Prostate gland (tissue), 2 donors: Measurements from ENCODE around the gene ABL2.

Source experiments
- CTCF ChIP-seq, 4 experiments: fragments of 200-600 bp in 2 of 4; fragments of 450-650 bp in 2 of 4; sonication (generic) in 2 of 4; IDR thresholded peaks; 1 replicate in 3 of 4; 2 replicates in 1 of 4; pipeline ENCODE4 v1.5.1; 2016 to 2019; ENCODE audit warnings: antibody characterized with exemption in 4 of 4, mild to moderate bottlenecking in 2 of 4, moderate library complexity in 2 of 4
- POLR2A ChIP-seq: fragments of 450-650 bp; IDR thresholded peaks from one replicate; pipeline ENCODE4 v1.6.1; 2016; ENCODE audit warnings: antibody characterized with exemption, mild to moderate bottlenecking

- TF ChIP-seq CTCF (IDR thresholded peaks at IDR 0.05) (no peak), POLR2A (no peak)
Measured at GRCh38 chr1:179247923-179248322, 18.4 kb upstream of the ABL2 start.
